Measurements from ENCODE around the gene SH3BP5L. TPM values are rescaled to one million over a fixed set of nuclear protein-coding genes. Genes with fewer than 3 reads are reported as not detected.
"Not testable (repeated sequence)": the region's sequence is repeated elsewhere in the genome, so short reads cannot be mapped to it uniquely, and the experiment has no call there.

SH3BP5L gene
- total RNA-seq, 1 donor, result 21.0 TPM

DNA sequence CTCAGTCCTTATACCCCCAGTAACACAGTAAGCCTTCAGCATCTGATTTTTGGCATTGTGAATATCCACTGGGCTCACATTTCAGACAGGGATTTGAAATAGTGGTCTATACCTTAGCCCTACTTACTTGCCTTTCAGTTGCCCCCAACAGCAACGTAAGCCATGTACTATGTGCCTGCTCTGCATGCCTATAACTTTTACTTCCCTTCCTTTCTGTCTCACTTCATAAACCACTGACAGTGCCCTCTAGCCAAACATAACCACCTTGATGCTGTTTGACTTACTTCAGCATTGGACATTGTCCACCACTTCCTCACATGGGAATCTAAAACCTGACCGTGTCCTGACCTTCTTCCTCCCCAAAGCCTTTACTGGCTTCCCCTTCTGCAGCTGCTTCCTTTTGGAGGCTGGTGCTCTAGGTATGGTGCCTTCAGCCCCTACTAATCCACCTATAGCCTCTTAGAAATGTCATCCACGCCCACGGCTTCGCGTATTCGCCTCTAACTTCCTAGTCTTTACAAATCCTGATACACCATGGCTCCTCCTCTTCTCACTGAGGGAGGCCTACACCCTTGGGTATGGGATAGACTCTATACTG is 8.7 kb upstream of the SH3BP5L start:
- peak in 1 of 3 donors; percentile 25 for DNase-seq (ENCODE audit: low read depth in 2 of 3, low spot score in 2 of 3)

DNA sequence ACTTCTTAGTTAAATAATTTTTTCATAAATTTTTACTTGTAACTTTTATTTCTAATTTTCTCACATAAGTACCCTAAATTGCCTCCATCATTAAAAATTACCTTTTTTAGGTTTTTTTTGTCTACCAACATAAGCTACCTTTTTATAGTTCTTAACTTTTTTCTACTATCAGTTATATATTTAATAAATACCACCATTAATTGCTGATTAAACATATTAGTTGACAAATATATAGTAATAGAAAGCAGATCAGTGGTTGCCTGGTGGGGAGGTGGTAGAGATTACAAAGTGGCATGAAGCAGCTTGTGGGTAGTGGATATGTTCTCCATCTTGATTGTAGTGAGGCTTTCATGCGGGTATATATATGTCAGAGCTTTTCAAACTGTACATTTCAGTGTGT is 6.1 kb upstream of the SH3BP5L start:
- no peak for DNase-seq (ENCODE audit: low read depth in 2 of 3, low spot score in 2 of 3)

DNA sequence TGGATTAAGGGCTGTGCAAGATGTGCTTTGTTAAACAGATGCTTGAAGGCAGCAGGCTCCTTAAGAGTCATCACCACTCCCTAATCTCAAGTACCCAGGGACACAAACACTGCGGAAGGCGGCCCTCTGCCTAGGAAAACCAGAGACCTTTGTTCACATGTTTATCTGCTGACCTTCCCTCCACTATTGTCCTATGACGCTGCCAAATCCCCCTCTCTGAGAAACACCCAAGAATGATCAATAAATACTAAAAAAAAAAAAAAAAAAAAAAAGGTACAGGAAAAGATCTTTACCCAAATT is 5.0 kb upstream of the SH3BP5L start:
- not testable (repeated sequence) for DNase-seq (ENCODE audit: low read depth in 2 of 3, low spot score in 2 of 3)

DNA sequence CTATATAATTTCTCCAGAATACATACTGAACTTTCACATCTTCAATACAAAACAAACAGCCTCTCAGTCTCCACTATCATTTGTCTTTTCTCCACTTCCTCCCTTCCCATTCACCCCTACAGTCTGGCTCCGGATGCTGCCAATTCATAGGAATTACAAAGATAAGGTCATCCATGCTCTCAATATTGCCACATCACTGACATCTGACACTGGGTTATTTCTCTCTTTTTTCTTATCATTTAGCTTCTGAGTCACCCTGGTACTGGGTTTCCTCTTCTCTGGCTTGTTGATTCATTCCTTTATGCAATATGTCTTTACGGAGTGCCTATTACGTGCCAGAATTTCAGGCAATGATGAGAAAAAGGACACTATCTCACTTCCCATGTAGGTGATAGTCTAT is 3.1 kb upstream of the SH3BP5L start:
- DNase-seq (ENCODE audit: low read depth in 2 of 3, low spot score in 2 of 3), result peak in 1 of 3 donors; percentile 6

DNA sequence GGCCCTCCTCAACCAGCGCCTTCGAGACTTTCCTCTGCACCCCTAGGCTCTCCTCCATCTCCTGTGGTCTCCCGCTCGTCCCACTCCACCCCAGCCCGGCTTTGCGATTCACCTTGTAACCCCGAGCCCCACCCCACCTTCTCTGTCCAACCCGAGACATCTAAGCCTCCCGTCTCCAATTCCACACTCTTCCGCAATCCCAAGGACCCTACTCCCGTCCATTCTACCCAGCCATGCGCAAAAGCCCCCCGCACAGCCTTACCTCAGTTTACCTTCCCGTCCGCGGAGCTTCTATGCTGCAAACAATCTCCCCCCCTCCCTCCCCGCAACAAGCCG is 174 bp downstream of the SH3BP5L start:
- no peak for DNase-seq (ENCODE audit: low read depth in 2 of 3, low spot score in 2 of 3)

DNA sequence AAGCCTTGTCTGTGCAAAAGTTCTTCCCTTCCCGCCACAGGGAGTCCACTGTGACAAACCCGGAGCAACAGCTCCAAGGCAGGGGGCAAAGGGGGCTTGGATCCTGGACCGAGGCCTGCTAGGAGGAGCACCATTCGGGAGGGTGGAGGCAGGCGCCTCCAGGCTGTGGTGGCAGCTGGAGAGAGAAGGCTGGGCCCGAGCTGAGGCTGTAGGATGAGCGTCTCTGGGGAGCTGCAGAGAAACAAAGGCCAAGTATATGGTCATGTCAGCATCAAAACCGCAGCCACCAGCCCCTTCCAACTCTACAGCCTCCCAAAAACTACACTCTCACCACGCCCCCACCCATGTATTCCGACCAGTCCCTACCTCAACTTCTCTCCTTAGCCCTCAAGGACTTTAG is 579 bp downstream of the SH3BP5L start:
- no peak for DNase-seq (ENCODE audit: low read depth in 2 of 3, low spot score in 2 of 3)

DNA sequence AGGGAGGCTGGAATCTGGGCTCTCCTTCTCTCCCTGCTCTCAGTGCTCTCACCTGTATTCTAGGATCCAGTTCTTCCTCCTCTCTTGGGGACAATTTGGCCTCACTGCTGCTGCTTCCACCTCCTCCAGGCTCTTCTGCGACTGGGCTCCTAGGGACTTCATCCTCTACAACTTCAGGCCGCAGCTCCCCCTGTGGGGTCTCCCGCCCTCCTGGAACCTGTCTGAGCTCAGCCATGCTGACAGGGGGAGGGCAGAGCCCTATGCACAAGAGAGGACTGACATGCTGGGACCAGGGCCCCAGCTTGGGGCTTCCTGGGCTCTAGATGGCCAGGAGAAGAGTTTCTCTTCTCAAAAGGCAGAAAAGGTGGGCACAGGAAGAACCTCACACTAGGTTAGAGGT is 1.0 kb downstream of the SH3BP5L start:
- DNase-seq (ENCODE audit: low read depth in 2 of 3, low spot score in 2 of 3), result no peak

DNA sequence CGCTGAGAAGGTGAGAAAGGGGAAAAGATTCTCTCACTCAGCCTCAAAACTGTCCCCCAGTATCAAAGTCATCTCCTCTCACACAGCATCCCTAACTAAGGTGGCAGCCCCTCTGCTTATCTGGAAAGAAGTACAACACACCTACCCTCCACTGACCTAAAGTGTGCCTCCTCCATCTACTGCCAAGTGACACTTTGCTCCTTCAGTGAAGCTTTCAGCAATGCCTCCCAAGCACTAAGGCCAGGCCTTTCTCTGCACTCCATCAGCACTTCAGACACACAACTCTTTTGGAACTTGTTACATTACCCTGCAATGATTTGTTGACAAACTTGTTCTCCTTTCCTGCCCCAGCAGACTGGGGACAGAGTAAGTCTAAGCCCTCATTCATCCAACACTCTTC is 1.4 kb downstream of the SH3BP5L start:
- DNase-seq (ENCODE audit: low read depth in 2 of 3, low spot score in 2 of 3), result no peak

DNA sequence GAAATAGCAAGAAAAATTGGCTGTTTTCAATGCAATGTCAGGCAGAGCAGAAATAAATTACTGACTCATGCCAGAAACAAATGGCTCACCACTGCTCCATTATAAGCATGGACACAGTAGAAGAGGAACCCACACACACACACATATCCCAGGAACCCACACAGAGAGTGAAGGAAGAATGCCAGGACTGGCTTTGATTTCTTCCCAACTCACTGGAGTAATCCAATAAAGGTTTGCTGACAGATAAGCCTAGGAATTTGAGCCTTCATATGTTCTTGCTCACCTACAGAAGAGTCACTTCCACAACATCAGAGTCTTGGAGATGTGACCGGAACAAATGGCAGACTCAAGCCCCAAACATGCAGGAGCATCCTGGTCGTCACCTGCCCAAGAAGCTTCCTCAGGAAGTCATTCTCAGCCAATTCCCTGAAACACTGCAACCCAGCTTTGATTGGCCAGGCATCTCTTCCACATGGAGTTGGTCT is 2.2 kb downstream of the SH3BP5L start:
- no peak for DNase-seq (ENCODE audit: low read depth in 2 of 3, low spot score in 2 of 3)

DNA sequence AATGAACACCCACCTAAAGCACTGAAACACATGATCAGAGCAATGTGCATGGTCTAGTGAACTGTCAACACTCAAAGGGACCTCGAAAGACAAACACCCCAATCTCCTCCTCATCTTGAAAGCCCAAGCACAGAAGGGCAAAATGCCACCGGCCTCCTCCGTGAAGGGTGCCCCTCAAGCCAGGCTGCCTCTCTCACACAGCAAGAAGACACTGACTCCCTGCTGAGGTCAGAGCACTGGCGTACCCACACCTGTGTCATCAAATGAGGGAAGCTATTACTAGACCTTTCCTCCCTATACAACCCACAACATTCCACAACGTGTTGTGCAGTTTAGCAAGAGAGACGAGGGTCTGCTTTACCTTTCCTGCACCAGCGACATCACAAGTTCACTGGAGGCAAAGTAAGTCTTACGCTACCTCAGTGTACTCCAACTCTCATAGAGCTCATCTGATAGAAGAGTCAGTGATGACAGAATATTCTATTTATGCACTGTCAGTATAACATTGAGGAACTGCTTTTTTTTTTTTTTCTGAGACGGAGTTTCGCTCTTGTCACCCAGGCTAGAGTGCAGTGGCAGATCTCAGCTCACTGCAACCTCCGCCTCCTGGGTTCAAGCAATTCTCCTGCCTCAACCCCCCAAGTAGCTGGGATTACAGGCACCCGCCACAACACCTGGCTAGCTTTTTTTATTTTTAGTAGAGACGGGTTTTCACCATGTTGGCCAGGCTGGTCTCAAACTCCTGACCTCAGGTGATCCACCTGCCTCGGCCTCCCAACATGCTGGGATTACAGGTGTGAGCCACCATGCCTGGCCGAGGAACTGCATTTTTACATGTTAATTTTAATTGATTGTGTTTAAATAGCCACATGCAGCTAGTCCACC is 3.3 kb downstream of the SH3BP5L start:
- DNase-seq (ENCODE audit: low read depth in 2 of 3, low spot score in 2 of 3), result no peak

DNA sequence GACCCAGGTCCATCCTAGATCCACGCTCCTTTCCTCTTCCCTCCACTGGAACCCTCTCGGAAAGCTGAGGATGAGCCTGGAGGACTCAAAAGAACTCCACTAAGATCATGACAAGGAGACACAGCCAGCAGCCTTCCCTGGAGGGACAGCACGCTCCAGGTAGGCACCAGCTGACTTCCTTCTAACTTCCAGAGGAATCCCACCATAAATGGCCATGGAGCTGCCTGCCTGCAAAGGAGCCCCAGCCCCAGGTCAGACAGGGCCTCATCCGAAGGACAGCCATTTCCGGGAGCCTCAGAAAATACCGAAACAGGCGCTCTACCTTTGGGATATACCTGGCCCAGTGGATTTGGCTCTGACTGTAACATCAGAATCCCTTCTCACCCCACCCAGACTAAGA is 4.1 kb downstream of the SH3BP5L start:
- no peak for DNase-seq (ENCODE audit: low read depth in 2 of 3, low spot score in 2 of 3)

DNA sequence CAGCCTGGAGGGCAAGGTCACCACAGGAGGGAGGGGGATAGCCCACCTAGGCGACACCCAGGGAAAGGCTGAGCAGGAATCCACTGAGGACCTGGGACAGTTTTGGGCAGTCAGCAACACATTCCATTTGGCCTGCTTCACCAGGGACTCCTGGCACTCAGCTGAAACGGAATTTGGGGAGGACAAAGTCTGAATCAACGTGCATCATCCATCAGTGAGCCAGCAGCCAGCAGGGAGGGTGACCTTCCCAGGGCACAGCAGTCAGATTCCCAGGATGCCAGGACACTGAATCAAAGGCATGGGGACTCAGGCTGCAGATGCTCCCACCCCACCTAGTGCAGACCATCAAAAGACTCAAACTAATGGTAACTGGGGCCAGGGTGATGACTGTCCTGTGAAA is 4.6 kb downstream of the SH3BP5L start:
- no peak for DNase-seq (ENCODE audit: low read depth in 2 of 3, low spot score in 2 of 3)

DNA sequence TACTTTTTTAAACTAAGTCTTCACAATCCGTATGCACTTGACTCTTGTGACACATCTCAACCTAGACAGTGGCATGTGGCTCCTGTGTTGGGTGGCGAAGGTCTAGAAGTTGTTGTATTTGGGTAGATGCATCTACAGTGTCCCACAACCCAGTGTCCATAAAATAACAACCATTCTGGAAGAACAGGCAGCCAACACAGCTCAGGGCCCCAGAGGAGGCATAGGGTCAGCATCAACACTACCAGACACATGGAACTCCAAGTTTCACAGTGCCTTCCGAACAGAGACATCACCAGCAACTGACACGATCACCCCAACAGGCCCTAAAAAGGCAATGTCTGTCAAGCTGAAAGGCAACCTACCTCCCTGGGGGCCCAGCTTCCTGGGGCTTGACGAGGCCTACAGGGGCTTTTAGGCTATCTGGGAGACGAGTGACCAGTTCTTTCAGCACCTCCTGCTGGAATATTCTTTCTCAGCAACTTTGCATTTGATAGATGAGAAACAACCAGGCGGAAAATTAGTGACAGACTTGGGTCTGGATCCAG is 5.6 kb downstream of the SH3BP5L start:
- no peak for DNase-seq (ENCODE audit: low read depth in 2 of 3, low spot score in 2 of 3)

DNA sequence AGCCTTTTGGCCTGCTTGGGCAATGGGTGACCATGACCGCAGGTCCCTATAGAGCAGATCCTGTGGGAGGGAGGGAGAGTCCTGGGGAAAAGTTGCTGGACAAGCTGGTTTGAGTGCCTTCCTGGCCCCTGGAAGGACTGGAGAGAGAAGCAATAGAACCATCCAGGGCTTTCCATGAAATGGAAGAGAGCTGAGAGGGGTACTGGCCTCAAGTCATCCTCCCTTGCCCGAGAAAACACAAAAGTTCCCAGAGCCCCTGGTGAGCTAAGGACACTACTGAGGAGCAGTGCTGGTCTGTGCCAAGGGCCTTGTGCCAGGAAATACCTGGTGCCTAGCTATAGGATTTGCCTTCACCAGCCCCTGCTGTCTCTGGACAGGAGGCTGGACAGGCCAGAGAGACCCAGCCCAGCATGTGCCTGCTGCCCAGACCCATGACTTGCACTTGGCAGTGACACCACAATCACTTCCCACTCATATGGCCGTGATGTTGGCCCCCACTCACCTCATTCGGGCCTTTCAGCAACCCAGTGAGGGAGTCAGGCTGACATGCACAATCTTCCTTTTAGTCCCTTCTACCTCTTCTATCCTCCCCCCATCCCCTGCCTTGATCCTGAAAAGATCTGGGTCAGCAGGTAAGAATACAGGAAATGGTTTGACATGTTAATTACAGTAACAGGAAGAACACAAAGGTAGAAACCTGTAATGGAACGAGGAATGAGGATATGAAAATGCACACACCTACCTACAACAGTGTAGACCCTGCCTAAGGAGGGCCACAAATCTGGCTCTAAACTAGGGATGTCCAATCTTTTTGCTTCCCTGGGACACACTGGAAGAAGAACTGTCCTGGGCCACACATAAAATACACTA is 7.0 kb downstream of the SH3BP5L start:
- DNase-seq (ENCODE audit: low read depth in 2 of 3, low spot score in 2 of 3), result no peak

DNA sequence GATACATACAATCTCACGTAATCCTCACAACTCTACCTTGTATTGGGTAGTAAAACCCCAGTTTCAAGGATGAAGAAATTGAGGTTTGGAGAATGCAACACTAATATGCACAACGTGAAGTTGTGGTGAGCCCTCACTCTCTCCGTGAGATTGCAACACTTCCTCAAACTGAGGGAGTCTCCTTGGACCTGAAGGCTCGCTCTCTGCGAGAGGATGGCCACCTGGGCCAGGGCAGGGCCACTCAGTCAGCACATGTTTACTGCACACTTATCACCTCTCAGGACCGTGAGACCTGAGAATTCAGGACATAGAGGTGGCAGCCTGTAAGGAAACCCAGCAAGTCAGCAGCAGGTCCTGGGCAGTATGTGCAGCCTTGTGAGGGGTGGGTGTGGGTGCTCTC is 8.7 kb downstream of the SH3BP5L start:
- DNase-seq (ENCODE audit: low read depth in 2 of 3, low spot score in 2 of 3), result peak in 2 of 3 donors; percentile 37 to 72

DNA sequence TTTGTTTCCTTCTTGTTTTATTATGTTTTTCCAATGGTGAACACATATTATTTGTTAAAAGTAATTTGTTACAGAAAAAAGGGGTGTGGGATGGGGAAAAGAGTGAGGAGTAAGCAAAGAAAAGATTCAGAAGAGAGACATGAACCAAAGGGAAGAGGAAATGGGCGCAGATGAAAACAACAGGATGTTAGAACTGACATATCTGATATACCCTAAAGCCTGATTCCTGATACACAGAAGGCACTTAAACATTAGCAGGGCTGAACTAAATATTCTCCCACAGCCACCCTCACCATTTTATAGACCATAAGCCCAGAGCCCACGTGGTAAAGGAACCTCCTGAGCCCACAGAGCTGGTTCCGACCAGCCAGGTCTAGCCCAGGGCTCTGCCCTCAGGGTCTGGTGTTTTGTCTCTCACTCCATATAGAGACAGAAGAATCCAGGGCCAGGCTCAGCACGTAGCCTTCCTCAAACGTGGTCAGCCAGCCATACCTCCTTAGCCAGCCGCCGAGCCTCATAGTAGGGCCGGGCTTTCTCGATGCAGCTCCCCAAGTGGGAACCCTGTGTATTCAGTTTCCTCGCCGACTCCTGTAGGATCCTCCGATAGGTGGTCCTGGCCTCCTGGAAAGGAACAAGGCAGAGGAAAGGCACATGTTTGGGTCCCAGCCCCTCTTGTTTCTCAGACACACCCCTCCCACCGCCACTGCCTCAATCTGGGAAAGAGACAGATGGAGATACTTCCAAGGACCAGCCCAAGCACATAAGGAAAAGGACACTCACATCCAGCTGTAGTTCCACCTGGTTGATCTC is 9.5 kb downstream of the SH3BP5L start:
- no peak for DNase-seq (ENCODE audit: low read depth in 2 of 3, low spot score in 2 of 3)

DNA sequence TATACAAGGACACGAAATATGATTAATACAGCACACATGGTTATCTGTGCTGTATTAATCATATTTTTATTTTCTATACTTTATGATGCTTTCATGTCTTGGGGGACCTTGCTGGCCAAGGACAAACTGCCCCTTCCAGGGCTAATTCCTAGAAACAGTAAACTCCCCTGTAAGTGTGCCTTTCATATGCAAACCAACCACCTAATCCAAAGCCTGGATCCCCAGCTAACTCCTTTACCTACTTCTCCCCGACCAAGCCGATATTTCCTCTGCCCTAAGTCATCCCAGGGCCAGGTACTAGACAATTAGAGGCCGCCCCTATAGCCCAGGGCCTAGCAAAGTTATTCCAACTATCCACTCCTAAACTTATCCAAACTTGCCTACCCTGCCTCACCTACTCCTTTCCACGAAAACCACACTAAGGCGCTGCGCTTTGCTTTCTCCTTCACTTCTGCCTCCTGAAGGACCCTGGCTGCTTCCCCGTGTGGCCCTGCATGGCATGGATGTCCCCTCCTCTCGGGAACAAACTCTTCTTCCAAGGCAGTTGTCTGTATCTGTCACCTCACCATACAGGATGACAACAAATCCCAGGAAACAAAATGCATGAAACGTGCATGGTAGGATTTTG is 10.2 kb downstream of the SH3BP5L start:
- no peak for DNase-seq (ENCODE audit: low read depth in 2 of 3, low spot score in 2 of 3)

DNA sequence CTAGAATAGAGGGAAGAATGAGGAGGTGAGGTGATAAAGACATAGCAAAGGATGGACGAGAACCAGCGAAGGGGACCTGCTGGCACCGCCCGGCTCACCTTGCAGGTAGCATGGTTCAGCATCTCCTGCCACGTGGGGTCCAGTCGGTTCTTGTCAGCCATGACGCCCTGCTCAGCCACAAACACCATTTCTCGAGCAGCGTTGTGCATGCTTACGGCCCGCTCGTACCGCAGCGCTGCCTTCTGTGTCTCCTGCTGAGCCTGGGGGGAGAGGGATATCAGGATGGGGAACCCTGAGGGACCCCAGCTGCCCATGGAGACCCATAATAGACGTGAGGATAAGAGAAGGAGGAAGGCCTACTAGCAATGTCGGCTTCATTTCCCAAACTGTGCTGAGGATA is 11.4 kb downstream of the SH3BP5L start:
- DNase-seq (ENCODE audit: low read depth in 2 of 3, low spot score in 2 of 3), result no peak

DNA sequence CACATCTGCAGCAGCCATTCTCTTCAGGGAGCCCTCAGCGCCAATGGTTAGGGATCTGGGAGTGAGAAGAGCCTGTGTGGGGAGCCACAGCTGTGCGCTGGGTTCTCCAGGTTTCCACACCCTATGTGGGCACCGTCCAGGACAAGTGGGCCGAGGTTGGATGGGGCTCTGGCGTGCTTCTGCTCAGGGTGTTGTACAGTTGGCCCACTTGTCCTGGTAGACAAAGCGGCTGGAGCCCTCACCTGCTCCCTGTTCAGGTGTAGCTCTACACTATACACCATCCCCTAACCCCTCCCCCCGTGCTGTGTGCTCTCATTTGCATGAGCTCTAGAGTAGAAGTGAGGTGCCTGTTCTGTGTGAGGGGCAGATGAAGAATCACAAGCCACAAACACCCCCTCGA is 12.2 kb downstream of the SH3BP5L start:
- DNase-seq (ENCODE audit: low read depth in 2 of 3, low spot score in 2 of 3), result no peak

All from hematopoietic multipotent progenitor cell (in vitro differentiated cells).